AG20443 (cell line): ENCODE results near the gene SPAG16.

Experiments
- DNase-seq: peaks from one replicate; pipeline ENCODE4 v3.0.0; 2012; ENCODE audit warnings: low spot score, mixed read lengths

Gene SPAG16

GRCh38 chr2:214264171-214264570 is 979.9 kb downstream of the SPAG16 start:
- DNase-seq, result no peak

- peak; percentile 5 for DNase-seq
Measured at GRCh38 chr2:214265991-214266489, 981.8 kb downstream of the SPAG16 start.

DNA sequence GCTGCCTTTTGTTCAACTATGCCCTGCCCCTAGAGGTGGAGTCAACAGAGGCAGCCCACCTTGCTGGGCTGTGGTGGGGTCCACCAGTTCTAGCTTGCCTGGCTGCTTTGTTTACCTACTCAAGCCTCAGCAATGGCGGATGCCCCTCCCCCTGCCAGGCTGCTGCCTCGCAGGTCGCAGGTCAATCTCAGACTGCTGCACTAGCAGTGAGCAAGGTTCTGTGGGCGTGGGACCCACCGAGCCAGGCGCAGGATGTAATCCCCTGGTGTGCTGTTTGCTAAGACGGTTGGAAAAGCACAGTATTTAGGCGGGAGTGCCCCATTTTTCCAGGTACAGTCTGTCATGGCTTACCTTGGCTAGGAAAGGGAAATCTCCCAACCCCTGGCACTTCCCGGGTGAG is 993.6 kb downstream of the SPAG16 start:
- DNase-seq, result no peak

GRCh38 chr2:214286011-214286410 is 1001.7 kb downstream of the SPAG16 start:
- DNase-seq, result no peak

GRCh38 chr2:214293593-214293992 is 1009.3 kb downstream of the SPAG16 start:
- no peak for DNase-seq

GRCh38 chr2:214294426-214294825 is 1010.2 kb downstream of the SPAG16 start:
- DNase-seq, result no peak

DNA sequence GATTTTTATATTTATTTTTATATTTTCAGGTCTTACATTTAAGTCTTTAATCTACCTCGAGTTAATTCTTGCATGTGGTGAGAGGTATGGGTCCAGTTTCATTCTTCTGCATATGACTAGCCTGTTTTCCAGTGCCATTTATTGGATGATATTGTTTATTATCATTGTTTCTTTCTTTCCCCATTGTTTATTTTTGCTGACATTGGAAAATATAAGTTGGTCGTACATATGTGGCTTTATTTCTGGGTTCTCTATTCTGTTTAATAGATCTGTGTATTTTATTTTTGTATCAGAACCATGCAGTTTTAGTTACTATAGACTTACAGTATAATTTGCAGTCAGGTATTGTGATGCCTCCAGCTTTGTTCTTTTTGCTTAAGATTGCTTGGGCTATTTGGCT is 1013.2 kb downstream of the SPAG16 start:
- DNase-seq, result no peak

GRCh38 chr2:214310319-214310718 is 1026.1 kb downstream of the SPAG16 start:
- no peak for DNase-seq

- DNase-seq, result no peak
Measured at GRCh38 chr2:214311031-214311533, 1026.8 kb downstream of the SPAG16 start.

DNA sequence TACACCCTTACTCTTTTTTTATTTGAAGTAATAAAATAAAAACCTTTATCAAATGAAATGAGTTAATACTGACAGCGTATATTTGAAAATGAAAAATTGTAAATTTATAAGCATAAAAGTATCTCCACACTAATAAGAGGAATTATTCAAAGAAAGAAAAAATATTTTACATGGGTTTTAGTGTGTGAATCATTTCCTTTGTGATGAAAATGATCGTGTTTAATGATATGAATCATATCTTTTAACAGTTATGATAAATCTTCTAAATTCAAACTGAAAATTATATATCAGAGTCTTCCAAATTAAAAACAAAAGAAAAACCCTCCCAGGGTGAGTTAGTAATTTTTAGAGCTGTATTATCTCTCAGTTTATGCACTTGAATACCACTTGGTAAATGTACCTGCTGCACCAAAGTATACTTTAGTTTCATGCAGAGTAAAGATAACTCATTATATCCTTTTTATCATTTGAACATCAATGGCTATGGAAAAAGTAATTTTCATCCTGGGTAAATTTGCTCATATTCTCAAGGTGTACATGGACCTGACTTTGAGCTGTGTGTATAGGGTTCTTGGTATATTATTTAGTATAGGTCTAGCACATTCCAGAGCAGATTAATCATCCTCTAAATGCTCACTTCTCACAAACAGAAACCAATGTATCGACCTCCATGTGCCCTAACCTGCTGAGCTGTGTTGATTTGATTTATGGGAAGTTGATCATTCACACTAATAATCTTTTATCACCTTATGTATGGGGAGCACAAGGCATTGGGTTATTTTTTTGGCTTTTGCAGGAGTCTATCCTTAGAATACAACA is 1027.9 kb downstream of the SPAG16 start:
- DNase-seq, result no peak

DNA sequence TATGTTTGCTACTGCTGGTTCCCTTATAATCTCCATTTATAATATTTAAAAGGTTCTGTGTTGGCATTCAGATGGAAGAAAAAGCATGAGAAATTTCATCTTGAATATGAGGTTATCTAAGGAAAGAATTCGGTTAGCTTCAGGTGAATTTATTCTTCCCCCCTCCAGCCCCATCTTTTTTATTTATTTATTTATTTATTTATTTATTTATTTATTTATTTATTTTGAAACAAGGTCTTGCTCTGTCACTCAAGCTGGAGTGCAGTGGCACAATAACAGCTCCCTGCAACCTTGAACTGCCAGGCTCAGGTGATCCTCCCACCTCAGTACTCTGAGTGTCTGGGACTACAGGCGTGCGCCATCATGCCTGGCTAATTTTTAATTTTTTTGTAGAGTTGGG is 1031.1 kb downstream of the SPAG16 start:
- DNase-seq, result no peak

- no peak for DNase-seq
Measured at GRCh38 chr2:214320211-214320610, 1035.9 kb downstream of the SPAG16 start.

GRCh38 chr2:214322662-214323061 is 1038.4 kb downstream of the SPAG16 start:
- peak; percentile 24 for DNase-seq

DNA sequence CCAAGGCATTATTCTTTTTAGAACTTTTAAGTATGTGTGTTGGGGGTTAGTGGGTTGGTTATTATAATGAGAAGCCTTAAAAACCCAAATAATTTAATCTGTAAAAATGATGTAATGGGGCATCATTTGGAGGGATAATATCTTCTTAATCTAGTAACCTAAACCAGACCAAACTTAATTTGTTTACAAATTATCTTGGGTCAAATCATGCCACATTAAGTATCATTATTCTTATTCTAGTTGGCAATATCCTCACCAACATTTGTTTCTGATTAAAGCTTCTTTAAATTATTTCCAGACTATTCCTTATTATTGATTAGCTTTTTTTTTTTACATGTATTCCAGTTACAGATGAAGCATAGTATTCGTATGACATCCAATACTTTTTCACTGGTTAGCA is 1041.1 kb downstream of the SPAG16 start:
- DNase-seq, result no peak

DNA sequence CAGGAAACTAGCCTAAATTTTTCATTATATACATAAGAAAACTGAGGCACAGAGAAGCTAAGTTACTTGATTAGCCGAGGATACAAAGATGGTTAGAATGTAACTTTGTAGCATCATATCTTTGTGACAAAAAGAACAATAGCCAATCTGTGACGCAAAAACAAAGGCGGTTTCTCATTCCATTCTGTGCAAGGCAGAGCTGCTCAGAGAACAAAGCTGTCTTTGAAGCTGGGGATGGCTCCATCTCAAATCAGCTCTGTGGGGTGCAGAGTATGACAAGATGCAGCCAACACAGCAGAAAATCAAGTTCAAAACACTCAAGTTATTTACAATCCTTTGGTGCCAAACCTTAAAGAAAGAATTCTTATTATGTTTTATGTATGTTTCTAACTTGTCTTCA is 1044.7 kb downstream of the SPAG16 start:
- no peak for DNase-seq

DNA sequence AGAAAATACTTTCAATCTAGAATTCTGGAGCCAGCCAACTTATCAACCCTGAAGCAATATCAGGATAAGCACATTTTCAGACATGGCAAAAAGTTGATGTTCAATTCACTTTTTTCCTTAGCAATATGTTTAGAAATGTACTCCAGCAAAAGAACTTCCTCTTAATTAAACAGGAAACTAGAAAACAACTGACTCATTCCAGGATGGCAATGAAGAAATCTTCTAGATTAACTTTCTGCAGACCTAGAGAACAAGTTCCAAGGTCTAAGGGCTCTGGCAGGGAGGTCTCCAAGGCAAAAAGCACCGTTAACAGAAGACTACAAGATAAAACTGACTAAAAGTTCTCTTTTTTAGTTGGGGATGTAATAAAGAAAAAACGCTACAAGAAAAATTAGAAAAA is 1057.4 kb downstream of the SPAG16 start:
- no peak for DNase-seq

GRCh38 chr2:214358506-214358905 is 1074.2 kb downstream of the SPAG16 start:
- no peak for DNase-seq

DNA sequence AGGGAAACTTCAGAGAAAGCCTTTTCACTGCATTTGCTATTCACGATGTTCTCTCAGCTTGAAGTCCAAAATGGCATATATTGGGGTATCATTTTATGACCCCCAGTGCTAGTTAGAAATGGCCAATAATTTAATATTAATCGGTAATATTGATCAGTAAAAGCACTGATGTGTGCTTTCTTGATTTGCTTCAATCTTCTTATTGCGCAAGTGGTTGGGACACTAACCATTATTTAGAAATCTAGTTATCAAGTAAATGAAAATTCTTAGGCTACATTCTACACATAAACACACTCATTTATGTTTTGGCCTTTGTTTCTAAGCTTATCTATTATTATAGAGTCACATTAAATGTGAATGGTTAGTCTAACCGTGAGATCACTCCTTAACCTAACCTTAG is 1076.9 kb downstream of the SPAG16 start:
- DNase-seq, result no peak

GRCh38 chr2:214365549-214365948 is 1081.3 kb downstream of the SPAG16 start:
- DNase-seq, result no peak

- no peak for DNase-seq
Measured at GRCh38 chr2:214367171-214367570, 1082.9 kb downstream of the SPAG16 start.

DNA sequence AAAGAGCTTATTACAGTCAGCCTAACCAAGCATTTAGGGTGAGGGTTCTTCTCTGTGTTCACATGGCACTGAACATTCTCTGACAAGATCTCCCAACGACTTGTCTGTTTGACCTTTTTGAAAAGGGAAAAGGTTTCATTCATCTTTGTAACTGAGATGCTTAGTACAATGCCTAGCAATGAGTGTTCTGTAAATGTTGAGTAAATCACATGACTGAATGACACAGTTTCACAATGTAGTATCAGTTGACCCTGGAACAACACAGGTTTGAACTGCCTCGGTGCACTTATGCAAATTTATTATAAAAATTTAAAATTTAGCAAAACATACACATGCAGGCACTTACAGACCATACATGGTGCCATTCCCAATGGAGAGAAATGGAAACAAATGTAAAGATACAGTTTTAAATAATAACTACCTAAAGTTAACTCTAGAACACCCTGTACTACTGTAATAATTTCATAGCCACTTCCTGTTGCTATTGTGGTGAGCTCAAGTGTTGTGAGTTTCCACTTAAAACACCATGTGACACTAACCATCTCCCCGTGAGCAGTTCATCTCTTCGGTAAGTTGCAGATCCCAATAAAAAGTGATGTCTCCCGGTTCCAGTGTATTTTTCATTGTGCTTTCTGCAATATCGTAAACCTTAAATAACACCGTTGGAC is 1092.5 kb downstream of the SPAG16 start:
- DNase-seq, result no peak

DNA sequence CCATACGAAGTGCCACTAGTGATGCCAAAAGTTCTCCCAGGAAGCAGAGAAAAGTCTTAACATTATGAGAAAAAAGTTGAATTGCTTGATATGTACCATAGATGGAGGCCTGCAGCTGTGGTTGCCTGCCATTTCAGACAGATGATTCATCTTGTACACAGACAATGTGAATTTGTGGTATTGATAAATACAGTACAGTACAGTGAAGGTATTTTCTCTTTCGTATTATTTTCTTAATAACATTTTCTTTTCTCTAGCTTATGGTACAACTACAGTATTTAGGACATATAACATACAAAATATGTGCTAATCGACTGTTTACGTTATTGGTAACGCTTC is 1093.0 kb downstream of the SPAG16 start:
- DNase-seq, result no peak

DNA sequence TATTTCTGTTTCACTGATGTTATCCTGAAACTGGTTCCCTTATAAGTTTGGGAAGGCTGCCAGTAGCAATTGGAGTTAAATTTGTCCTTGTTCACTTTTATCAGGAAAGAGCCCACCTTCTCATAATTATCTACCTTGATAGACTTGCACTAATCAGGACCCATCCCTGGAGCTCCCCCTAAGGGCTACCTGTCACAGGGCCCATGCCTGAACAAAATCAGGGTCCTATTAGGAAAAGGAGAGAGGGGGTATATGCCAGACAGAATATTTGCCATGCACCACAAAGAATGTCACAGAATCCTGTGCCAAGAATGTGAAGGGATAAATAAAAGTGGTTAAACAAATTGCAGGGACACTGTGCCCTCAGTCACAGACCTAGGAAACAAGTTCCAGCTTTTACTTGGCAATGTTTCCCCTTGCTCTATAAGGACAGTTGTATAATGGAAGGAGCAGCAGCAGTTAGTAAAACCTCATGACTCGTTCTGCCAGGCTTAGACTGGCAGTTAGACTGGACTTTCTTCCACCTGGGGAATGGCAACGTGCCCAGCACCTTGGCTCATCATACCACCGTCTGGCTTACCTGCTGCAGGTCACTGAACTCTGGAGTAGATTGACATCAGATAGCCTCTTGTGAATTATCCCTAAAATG is 1094.3 kb downstream of the SPAG16 start:
- no peak for DNase-seq
